TTC549 (cell line): ENCODE measurements around the gene NDUFS4.
"Not testable (repeated sequence)": the region's sequence is repeated elsewhere in the genome, so short reads cannot be mapped to it uniquely, and the experiment has no call there.

Experiments used
- FAIRE-seq: peaks from 2 replicates; lab custom pipeline; 2012; peaks lifted over from hg19 to GRCh38; lab: Jason Lieb, UNC

The NDUFS4 gene

DNA sequence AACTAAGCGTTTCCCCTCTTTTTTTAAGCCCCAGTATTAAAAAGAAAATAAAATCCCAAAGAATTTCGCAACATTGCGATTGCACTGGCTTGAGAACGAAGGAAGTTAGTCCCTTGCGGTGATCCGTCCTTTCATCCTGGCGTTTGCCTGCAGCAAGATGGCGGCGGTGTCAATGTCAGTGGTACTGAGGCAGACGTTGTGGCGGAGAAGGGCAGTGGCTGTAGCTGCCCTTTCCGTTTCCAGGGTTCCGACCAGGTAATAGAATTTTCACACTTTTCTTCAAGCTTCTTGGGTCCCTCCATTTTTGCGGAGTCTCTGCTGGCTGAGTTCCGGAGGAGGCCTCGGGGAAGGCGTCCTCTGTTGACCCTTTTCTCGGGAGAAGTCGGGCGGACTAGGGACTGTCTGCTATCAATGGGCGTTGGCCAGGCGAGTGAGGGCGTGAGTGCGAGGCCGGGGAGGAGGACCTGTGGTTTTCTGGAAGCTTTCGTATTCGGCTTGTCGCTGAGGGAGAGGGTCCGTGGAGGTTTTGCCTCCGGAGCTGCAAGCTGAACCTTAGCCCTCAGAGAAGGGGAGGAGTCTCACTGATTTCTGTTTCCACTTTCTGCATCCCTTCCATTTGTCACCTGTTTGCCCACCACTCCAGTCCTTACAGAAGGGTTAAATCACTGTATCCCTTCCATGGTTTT lies at the start of gene NDUFS4:
Gene NDUFS4 (plus strand): TSS at position 134 of the 686 bp plus-strand sequence. CDS start 24 bp downstream, at position 158.
- no peak for FAIRE-seq

DNA sequence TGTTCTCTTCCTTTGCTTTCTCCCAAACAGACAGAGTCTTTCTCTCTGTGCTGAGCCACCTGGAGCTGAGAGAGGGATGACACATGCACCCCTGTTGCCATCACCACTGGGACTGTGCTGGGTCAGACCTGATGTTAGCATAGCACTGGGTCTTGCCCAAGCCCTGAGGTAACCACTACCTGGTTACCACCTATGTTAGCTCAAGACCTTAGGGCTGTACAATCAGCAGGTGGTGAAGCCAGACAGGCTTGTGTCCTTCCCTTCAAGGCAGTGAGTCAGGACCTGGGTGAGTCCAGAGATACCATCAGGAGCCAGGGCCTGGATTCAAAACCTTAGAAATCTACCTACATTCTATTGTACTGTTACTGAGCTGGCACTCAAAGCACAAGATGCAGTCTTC lies 47.9 kb upstream of the NDUFS4 start:
- no peak for FAIRE-seq

DNA sequence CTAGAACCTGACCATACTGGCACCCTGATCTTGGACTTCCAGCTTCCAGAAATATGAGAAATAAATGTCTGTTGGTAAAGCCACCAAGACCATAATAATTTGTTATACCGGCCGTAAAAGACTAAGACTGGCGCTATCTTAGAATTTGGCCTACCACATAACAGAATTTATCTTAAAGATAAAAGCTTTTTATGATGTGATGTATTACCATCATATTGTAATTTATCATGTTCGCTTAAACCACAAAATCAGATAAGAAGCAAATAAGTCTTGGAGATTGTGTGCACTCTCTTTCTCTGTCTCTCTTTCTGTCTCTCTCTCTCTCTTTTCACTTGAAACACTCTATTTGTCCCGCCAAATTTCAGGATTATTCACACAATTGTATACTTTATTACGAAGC lies 44.5 kb upstream of the NDUFS4 start:
- FAIRE-seq, result no peak

DNA sequence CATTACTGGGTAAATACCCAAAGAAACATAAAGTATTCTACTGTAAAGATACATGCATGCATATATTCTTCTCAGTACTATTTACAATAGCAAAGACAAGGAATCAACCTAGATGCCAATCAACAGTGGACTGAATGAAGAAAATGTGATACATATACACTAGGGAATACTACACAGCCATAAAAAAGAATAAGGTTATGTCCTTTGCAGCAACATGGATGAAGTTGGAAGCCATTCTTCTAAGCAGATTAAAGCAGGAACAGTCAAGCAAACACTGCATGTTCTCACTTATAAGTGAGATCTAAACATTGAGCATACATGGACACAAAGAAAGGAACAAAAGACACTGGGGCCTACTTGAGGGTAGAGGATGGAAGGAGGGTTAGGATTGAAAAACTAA lies 39.6 kb upstream of the NDUFS4 start:
- no peak for FAIRE-seq

DNA sequence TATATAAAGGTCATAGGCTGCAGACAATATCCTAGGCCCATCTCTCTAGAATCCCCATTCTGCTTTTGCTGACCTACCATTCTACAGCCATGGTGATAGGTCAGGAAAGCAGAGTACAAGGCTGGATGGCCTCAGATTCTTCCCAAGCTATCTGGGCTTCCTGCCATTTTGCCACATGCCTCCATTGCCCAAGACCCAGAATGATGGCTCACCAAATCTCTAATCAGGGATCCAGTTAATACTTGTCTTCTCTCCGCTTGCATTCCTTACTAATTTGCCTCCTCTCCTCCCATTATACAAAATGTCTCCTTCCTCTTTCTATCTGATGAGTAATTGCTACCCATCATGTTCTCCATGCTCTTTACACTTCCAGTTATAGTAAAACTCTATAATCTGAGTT lies 22.7 kb upstream of the NDUFS4 start:
- no peak for FAIRE-seq

DNA sequence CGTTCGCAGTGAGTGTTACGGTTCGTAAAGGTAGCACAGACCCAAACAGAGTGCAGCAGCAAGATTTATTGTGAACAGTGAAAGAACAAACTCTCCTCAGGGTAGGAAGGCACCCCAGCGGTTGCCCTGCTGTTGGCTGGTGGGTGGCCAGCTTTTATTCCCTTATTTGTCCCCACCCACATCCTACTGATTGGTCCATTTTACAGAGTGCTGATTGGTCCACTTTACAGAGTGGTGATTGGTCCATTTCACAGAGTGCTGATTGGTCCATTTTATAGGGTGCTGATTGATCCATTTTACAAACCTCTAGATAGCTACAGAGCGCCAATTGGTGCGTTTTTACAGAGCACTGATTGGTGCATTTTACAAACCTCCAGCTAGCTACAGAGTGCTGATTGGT lies 19.7 kb upstream of the NDUFS4 start:
- not testable (repeated sequence) for FAIRE-seq

DNA sequence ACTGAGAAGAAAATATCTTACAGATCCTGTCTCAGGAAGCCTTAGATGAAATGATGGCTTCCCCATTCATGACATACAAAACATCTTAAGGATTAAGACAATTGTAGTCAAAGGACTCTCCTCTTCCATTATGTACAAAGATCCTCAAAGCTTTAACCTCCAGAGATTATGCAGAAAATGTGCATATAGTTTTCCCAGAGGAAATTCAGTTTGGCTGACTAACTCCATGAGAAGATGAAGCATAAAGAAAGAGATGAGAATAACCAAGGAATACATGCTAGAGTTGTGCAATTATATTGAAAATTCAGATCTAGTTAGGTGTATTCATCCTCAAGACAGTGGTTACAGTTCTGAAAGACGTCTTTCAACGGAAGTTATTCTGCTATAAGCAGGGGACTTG lies 18.6 kb upstream of the NDUFS4 start:
- no peak for FAIRE-seq

DNA sequence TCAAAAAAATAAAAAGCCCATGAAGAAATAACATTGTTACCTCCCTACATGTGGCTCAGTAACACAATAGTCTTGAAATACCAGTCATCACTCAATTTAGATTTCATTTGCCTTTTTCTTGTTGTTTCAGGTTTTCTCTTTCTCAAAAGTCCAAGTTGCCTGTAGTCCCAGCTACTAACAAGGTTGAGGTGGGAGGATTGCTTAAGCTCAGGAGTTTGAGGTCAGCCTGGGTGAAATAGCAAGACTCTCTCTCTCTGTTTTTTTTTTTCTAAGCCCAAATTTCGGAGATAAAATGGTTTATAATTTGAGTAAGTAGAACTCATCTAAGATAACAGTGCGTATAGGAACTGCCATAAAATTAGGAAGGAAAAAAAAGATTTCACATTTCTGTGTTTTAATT lies 17.5 kb upstream of the NDUFS4 start:
- no peak for FAIRE-seq

DNA sequence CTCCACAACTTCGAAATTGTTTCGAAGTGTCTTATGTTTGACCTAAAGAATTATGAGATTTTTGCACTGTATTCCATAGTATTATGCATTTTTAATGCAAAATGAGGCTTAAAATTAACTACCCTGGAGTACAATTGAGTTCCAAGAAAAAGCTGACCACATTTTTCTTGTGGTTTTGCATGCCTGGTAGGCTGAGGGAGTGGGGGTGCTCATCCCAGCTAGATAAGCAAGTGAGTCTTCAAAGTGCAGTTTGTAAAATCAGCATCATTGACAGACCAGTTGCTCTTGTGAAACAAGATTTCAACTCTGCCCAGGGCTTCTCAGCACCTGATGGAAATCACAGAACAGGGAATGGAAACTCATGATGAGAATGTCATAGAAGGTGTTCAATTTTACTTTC lies 17.0 kb upstream of the NDUFS4 start:
- no peak for FAIRE-seq

DNA sequence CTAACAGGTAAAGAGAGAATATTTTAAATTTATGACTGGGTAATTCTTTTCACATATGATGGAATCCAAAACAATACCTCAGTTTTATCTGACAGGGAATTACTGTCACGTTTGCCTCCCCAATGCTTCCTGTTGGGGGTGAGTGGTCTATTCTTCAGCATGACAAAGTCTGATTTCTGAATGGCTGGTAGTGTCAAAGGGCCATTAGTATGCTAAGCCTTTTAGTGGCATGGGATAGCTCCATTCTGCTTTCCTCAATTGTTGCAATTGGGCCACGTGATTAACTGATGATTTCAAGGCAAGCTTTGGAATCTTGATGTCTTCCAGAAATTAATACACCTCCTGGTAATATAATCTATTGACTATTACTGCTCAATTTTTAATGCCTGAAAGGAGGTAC lies 14.7 kb upstream of the NDUFS4 start:
- FAIRE-seq, result no peak

DNA sequence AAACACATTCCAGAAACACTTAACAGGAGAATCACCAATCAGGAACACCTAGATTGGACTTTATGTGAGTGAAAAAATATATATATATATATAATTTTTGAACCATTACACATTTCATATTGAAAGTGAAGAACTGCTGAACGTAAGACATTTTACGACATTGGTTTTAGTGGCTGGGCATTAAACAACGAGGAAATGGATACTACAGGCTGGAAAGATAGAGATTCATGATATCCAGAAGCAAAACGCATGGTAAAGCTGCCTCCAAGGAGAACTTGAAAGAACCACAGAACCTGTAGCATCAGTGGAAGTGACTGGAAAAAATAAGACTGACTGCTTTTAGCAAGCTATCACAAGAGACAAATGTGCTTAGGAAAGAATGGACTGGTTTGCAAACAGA lies 13.2 kb upstream of the NDUFS4 start:
- no peak for FAIRE-seq

DNA sequence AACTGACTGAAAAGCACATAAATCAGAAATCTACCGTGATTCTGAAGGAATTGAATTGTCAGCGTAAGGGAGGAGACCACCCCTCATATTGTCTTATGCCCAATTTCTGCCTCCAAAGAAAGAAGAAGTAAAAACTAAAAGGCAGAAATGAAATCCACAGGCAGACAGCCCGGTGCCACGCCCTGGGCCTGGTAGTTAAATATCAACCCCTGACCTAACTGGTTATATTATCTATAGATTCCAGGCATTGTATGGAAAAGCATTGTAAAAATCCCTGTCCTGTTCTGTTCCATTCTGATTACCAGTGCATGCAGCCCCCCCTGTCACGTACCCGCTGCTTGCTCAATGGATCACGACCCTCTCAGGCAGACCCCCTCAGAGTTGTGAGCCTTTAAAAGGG lies 11.9 kb upstream of the NDUFS4 start:
- FAIRE-seq, result not testable (repeated sequence)

DNA sequence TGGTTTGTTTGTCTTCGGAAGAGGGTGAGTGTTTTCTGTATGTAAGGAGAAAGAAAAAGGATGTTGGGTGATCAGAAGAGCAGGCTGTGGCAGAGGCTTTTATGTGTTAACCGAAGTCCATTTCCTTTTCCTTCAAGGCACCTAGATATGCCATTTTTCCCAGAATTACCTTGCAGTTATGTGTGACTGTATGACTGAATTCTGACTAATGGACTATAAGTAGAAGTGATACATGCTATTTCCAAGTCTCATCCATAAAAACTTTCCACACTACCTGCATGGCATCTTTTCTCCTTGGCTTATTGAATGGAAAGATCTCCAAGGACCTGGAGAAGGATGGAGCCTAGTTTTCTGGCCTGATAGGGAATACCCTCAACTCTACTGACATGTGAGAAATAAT lies 10.6 kb upstream of the NDUFS4 start:
- FAIRE-seq, result no peak

DNA sequence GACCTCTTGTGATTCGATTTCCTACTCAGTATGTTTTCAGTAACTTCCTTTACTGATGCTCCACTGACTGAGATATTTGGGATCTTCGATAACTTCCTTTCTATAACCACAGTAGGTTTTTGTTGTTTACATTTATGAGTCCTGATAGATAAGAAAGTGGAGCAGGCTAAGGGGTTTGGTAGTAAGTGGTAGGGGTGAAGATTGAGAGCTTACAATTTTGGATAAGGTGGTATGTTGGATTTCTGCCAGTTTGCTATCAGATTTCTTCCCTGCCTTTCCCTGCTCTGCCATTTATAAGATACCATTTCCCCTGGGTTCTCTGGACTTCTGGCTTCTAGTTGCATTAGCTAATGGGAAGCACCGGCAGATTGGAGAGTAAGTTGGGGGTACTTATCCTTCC lies 7.9 kb upstream of the NDUFS4 start:
- FAIRE-seq, result no peak

DNA sequence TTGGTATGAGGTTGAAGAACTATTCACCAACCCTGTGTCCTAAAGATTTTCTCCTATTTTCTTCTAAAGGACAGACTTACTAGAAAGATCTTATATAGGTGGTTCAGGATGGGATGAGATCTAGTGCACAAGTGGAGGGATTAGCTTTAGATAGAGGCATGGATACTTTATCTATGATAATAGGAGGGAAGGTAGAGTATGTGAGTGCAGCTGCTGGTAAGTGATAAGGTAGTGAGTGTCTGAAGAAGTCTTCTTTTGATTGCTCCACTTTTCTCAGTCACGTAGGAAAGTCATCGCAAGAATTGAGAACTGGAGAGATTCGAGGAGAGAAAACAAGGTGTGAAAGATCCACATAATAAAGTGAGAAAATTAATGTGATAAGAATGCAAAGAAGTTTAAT lies 6.0 kb upstream of the NDUFS4 start:
- no peak for FAIRE-seq

DNA sequence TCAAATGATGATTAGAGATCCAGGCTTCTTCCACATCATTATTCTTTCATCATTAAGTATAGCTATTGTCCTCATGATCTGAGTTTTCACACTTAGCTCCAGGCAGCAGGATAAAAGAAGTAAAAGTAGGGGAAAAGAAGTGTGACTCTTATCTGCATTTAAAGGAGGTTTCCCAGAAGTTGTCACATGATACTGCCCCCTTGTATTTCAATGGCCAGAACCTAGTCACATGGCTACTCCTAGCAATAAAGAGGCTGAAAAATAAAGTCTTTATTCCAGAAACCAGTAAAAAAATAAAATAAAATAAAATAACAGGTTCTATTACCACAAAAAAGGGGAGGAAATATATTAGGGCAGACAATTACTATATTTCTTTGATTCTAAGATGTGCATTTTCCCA lies 5.3 kb upstream of the NDUFS4 start:
- FAIRE-seq, result no peak

DNA sequence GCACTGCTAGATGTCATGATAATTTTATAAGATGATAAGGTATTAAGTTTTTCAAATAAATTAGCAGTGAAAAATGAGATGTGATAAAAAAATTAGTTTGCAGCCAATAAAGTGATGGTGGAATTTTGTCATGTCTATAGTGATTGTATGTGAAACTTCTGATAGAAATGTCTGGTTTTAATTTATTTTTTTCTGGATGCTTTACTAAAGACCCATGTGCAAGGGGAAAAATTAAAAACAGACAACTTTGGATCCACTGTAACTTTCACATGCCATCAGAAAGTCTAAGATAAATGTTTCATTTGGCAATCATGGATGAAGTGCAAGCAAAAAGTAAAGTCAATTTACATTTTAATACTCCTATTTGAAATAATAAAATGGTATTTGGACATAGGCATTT lies 4.4 kb upstream of the NDUFS4 start:
- FAIRE-seq, result no peak

DNA sequence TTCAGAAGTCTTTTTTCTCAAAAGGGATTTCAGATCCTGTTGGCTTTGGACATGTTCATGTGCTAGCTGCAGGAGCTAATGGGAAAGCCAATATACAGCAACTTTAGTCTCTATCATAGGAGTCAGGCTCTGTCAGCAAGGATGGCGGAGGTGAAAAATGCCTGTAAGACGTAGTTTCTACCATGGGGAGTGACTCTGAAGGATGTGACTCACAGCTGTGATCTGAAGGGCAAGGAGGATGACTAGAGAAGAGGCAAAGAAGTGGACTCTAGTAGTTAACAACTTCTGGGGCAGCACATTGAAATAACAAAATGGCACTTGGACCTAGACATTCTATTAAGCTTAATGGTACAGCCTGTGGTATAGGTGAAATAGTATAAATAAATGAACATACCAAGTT lies 3.1 kb upstream of the NDUFS4 start:
- FAIRE-seq, result no peak

DNA sequence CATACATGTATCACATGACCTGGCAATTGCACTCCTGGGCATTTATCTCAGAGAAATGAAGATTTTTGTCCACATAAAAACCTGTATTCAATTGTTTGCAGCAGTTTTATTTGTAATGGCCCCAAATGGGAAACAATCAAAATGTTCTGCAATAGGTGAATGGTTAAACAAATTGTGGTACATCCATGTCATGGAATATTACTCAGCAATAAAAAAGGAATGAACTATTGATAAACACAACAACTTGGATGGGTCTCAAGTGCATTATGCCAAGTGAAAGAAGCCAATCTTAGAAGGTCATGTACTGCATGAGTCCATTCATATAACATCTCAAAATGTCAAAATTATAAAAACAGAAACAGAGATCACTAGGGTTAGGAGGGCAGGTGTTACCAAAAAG lies 1.5 kb upstream of the NDUFS4 start:
- FAIRE-seq, result no peak

DNA sequence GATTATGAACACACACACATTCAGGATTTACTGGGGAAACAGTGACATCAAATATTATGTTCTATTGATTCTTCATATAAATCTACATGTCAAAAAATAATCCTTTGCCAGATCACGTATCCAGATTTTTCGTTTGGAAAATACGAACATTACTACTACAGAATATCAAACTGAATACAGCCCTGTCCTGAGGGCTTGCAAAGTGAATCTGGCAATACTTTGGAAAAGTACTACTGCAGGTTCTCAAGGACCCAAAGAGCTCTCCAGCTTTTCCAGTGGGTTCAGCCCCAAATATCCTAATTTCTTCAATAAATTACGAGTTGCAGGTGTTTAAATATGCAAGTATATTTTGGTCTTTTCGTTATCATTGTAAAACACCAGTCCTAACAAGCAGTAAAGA lies 411 bp upstream of the NDUFS4 start:
- no peak for FAIRE-seq

DNA sequence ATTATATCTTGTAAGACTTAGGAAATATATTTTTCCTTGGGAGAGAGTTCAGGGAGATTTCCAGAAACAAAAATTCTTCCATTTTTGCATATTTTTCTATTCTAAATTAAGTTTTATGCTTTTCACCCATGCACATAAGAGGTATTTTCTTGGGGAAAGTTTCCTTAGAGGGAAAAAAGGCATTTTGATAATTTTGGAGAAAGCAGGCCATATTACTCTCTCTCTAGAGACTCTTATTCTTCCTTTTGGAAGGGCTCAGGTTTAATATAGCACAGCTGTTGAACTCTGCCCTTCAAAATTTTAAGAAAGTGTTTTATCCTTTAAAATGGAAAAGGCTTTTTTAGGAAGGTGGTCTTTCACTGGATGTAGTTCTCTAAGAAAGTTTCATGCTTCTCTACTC lies 8.0 kb downstream of the NDUFS4 start:
- no peak for FAIRE-seq

DNA sequence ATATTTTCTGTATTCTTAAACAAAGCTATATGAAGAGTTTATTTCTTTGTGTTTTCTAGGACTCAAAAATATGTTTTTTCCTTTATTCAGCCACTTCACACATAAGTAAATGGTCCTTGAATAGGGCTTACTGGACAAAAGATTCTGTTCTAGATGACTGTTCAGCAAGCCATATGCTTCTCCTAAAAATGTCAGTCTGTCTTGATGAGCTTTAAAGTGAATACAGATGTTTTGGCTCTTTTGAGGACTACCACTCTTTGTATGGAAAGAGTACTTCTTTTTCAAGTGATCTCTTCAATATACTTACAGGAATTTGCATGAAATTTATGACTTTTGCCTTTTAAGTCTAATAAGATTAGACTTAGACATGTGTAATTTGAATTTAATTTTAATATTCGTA lies 8.4 kb downstream of the NDUFS4 start:
- FAIRE-seq, result no peak

DNA sequence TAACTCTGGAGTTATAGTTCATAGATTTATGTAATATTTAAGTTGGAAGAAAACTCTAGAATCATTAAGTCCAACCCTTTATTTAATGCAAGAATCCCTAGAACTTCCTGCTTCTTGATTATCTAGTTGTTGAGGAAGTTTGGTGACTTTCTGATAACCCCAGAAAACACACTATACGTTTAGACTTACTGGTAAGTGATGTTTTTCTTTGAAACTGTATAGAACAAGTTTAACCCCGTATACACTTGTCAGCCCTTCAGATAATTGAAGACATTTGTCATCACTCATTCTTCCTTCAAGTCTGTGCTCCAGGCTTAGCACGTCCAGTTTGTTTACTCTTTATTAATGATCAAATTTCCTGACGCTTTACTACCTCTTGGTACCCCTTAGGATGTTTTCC lies 9.0 kb downstream of the NDUFS4 start:
- no peak for FAIRE-seq

DNA sequence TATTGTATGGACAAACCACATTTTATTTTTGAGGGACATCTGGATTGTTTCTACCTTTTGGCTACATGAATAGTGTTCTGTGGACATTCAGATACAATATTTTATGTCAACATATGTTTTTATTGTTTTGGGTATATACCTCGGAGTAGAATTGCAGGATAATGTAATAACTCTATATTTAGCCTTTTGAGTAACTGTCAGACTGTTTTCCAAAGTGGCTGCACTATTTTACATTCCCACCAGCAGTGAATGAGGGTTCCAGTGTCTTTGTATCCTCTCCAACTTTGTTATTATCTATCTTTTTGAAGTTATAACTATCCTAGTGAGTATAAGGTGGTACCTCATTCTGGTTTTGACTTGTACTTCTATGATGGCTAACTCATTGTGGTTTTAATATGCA lies 11.0 kb downstream of the NDUFS4 start:
- FAIRE-seq, result no peak

DNA sequence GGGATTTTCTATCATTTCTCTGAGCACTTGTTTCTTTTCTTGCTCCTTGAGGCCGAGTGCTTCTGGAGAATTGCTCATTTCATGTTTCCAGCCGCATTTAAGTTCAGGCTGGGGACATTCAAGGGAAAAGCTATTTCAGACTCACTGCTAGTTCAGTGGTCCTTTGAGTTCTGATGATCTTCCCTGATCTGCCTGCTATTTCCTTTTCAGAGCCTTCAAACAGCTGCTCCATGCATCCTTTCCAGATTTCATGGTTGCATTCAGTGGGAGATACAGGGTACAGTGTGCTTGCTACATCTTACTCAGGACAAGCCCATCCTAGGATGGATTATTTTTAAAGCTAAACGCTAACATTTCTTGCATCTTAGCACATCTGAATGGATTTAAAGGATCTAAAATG lies 14.7 kb downstream of the NDUFS4 start:
- no peak for FAIRE-seq
